GM23338 (cell line): ENCODE measurements around the gene AGAP1.

ENCODE experiments used
- CREB1 ChIP-seq: fragments of 250-450 bp; sonication (Bioruptor Pico); IDR thresholded peaks from 2 replicates; pipeline ENCODE4 v1.5.0; 2020; ENCODE audit warnings: low read depth, mild to moderate bottlenecking, moderate library complexity
- CTCF ChIP-seq, 2 experiments: fragments of 200-600 bp in 1 of 2; sonication (generic) in 1 of 2; conservative IDR thresholded peaks; 2 replicates each; pipeline versions ENCODE4 v1.5.1 to v1.6.1; 2016 to 2017; ENCODE audit warnings: antibody characterized with exemption in 2 of 2, low read depth in 2 of 2, mild to moderate bottlenecking in 2 of 2, moderate library complexity in 1 of 2
- EZH2 ChIP-seq: fragments of 200-600 bp; sonication (generic); IDR thresholded peaks from one replicate; pipeline ENCODE4 v1.8.0; 2017; ENCODE audit warnings: antibody characterized with exemption, mild to moderate bottlenecking, low read depth; ENCODE audit not compliant: unreplicated experiment
- JUNB ChIP-seq: IDR thresholded peaks from one replicate; pipeline ENCODE4 v1.6.1; 2016; ENCODE audit warnings: antibody characterized with exemption; ENCODE audit not compliant: unreplicated experiment
- REST ChIP-seq: IDR thresholded peaks from one replicate; pipeline ENCODE4 v1.6.1; 2018; ENCODE audit warnings: antibody characterized with exemption; ENCODE audit not compliant: unreplicated experiment
- ZNF331 ChIP-seq: fragments of 250-450 bp; sonication (Bioruptor Pico); IDR thresholded peaks from 2 replicates; pipeline ENCODE4 v1.5.0; 2020; ENCODE audit warnings: low read depth, mild to moderate bottlenecking, moderate library complexity

GRCh38 chr2:235483313-235483712 lies 10.5 kb upstream of the AGAP1 start:
- no peak for TF ChIP-seq CTCF (conservative IDR thresholded peaks at IDR 0.05; ENCODE audit: low read depth in 2 of 2)
- no peak for TF ChIP-seq REST
- TF ChIP-seq EZH2 = no peak
- no peak for TF ChIP-seq JUNB
- no peak for TF ChIP-seq CREB1 (CRISPR knock-in tag)
- TF ChIP-seq ZNF331 (CRISPR knock-in tag) = no peak
